ENCODE measurements around the gene SLC24A1. TPM values are rescaled to one million over a fixed set of nuclear protein-coding genes. Genes with fewer than 3 reads are reported as not detected.

The SLC24A1 gene
- total and polyA plus RNA-seq, 10 donors, result 1.7 to 19.0 (median 7.9) TPM

DNA sequence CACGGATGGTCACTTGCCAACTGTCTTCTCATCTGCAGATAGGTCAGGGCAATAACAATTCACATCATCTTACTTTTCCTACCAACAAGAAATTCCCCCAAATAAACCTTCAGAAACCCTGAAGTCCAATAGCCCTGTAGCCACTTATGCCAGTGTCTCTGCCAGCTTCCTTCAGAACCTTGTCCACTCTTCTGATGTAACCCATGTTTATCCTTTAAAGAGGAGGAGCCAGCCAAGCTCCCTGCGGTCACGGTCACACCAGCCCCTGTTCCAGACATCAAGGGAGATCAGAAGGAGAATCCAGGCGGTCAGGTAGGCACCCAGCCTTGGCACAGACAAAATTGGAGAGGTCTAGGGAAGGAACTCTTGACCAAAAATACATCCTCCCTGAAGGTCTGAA, 23.7 kb downstream of the SLC24A1 start:
- no peak for DNase-seq
- Histone ChIP-seq H3K4me1 (peaks cover 0 to 10% (median 0%) of the 10 kb centered on the region in 6 donors), H3K27ac (no peak overlapping the region), H3K9me3 (no peaks in the 10 kb centered on the region), H3K27me3 (replicated peaks in 1 of 7) (no peaks in the 10 kb centered on the region), H3K4me3 (no peak overlapping the region), H3K36me3 (peaks cover 0 to 8% (median 0%) of the 10 kb centered on the region in 6 donors)
- intact Hi-C loops (cut with DNase I; ENCODE audit: low total_unique reads), result no loop called here
- 92 to 100% (median 96%) methylated on average over 4 of the region's 4 CpGs for WGBS, 5 donors
- TF ChIP-seq POLR2AphosphoS5 (IDR thresholded peaks at IDR 0.05), result no peak
- TF ChIP-seq, protein P1, sequence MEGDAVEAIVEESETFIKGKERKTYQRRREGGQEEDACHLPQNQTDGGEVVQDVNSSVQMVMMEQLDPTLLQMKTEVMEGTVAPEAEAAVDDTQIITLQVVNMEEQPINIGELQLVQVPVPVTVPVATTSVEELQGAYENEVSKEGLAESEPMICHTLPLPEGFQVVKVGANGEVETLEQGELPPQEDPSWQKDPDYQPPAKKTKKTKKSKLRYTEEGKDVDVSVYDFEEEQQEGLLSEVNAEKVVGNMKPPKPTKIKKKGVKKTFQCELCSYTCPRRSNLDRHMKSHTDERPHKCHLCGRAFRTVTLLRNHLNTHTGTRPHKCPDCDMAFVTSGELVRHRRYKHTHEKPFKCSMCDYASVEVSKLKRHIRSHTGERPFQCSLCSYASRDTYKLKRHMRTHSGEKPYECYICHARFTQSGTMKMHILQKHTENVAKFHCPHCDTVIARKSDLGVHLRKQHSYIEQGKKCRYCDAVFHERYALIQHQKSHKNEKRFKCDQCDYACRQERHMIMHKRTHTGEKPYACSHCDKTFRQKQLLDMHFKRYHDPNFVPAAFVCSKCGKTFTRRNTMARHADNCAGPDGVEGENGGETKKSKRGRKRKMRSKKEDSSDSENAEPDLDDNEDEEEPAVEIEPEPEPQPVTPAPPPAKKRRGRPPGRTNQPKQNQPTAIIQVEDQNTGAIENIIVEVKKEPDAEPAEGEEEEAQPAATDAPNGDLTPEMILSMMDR (IDR thresholded peaks at IDR 0.05 in 8 of 11, conservative IDR thresholded peaks at IDR 0.05 in 3 of 11), result no peak
- TF ChIP-seq POLR2A (IDR thresholded peaks at IDR 0.05), result no peak

DNA sequence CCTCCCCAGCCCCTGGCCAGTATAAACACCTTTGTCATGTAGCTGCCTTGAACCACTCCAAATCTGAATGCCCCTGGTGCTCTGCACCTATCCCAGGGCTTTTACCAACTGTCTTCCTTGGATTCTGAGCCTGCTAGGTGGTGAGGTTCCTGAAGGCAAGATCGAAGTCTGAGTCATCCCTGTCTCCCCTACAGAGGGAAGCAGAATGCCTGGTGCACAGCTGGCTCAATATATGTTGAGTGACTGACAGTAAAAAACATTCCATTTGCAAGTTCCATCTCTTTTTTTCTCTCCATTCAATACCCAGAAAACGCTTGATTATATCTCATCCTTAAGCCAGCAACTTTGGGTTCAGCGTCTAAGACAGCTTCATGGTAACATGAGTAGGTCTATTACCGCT, 24.7 kb downstream of the SLC24A1 start:
- peaks cover 0 to 19% (median 0%) of the 10 kb centered on the region in 6 donors for H3K36me3 ChIP-seq

DNA sequence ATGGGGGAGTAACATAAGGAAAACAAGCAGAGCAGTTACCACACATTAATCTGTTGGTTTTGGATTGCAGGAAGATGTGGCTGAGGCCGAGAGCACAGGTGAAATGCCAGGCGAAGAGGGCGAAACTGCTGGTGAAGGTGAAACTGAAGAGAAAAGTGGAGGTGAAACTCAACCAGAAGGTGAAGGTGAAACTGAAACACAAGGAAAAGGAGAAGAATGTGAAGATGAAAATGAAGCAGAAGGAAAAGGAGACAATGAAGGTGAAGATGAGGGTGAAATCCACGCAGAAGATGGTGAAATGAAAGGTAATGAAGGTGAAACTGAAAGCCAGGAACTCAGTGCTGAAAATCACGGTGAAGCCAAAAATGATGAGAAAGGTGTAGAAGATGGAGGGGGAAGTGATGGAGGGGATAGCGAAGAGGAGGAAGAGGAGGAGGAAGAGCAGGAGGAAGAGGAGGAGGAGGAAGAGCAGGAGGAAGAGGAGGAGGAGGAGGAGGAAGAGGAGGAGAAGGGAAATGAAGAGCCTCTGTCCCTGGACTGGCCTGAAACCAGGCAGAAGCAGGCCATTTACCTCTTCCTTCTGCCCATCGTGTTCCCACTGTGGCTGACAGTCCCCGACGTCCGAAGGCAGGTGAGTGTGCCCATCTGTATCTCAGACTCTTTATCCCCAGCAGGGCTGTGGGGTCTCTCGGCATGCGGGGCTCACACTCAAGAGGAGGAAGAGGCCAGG, 28.7 kb downstream of the SLC24A1 start:
- no peak for DNase-seq
- no peaks in the 10 kb centered on the region for H3K27me3 ChIP-seq (replicated peaks in 1 of 7)
- intact Hi-C loops (cut with DNase I; ENCODE audit: low total_unique reads), result no loop called here
- H3K36me3 ChIP-seq, result peaks cover 0 to 59% (median 18%) of the 10 kb centered on the region in 6 donors
- H3K4me3 ChIP-seq, result no peak overlapping the region
- TF ChIP-seq, protein P1 (IDR thresholded peaks at IDR 0.05 in 8 of 11, conservative IDR thresholded peaks at IDR 0.05 in 3 of 11), result no peak
- TF ChIP-seq POLR2AphosphoS5 (IDR thresholded peaks at IDR 0.05) (peak in 2 of 3 donors; percentile 9 to 19), POLR2A (IDR thresholded peaks at IDR 0.05) (no peak)
- H3K4me1 ChIP-seq, result peaks cover 0 to 19% (median 3%) of the 10 kb centered on the region in 6 donors
- peak overlapping the region in 1 of 8 donors; percentile 43 for H3K27ac ChIP-seq
- no peaks in the 10 kb centered on the region for H3K9me3 ChIP-seq
- 82 to 88% (median 88%) methylated on average over 12 of the region's 12 CpGs for WGBS, 5 donors

More for the DNA sequence above, 24.7 kb downstream of the SLC24A1 start:
- H3K4me3 ChIP-seq, result no peak overlapping the region
- H3K4me1 ChIP-seq, result peaks cover 0 to 19% (median 2%) of the 10 kb centered on the region in 6 donors
- peak overlapping the region in 2 of 8 donors; percentile 4 to 5 for H3K27ac ChIP-seq
- H3K9me3 ChIP-seq, result no peaks in the 10 kb centered on the region
- no peak for DNase-seq
- intact Hi-C loops (cut with DNase I; ENCODE audit: low total_unique reads), result no loop called here
- TF ChIP-seq POLR2AphosphoS5 (IDR thresholded peaks at IDR 0.05) (no peak), POLR2A (IDR thresholded peaks at IDR 0.05) (no peak)
- TF ChIP-seq, protein P1 (IDR thresholded peaks at IDR 0.05 in 8 of 11, conservative IDR thresholded peaks at IDR 0.05 in 3 of 11), result no peak
- no peaks in the 10 kb centered on the region for H3K27me3 ChIP-seq (replicated peaks in 1 of 7)
- WGBS, 5 donors, result 80 to 93% (median 88%) methylated on average over 4 of the region's 4 CpGs

DNA sequence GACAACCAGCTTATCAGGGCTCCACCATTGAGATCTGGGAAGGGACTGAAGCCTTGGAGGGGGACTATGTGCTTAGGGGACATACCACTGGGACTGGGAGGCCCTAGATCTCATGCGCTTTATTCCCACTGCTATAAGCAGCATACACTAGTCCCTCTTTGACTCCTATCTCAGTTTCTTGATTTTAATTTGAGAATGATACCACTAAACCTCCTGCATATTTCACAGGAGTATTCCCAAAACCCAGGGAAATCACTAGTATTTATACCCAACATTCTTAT, 29.2 kb downstream of the SLC24A1 start:
- Histone ChIP-seq H3K4me3 (no peak overlapping the region), H3K27me3 (replicated peaks in 1 of 7) (no peaks in the 10 kb centered on the region), H3K9me3 (no peaks in the 10 kb centered on the region), H3K36me3 (peaks cover 0 to 64% (median 23%) of the 10 kb centered on the region in 6 donors), H3K27ac (peak overlapping the region in 2 of 8 donors; percentile 34 to 43), H3K4me1 (peaks cover 0 to 19% (median 3%) of the 10 kb centered on the region in 6 donors)
- intact Hi-C loops (cut with DNase I; ENCODE audit: low total_unique reads), result no loop called here
- no peak for DNase-seq
- TF ChIP-seq POLR2A (IDR thresholded peaks at IDR 0.05) (no peak), POLR2AphosphoS5 (IDR thresholded peaks at IDR 0.05) (no peak)
- TF ChIP-seq, protein P1 (IDR thresholded peaks at IDR 0.05 in 8 of 11, conservative IDR thresholded peaks at IDR 0.05 in 3 of 11), result no peak
- 93 to 100% (median 100%) methylated on average over 1 of the region's 1 CpG for WGBS, 5 donors

Data from spleen (tissue), 11 donors.